Thymus (tissue), 14 donors: ENCODE results near the gene ZNF268. TPM values are rescaled to one million over a fixed set of nuclear protein-coding genes. Genes with fewer than 3 reads are reported as not detected.
A peak's percentile ranks its signal among the peaks of the same experiment; 100 is the strongest.

Experiments
- DNase-seq, 9 donors: peaks; one replicate each; pipeline ENCODE4 v3.0.0-alpha.2; 2013; ENCODE audit warnings: low spot score in 9 of 9, low read depth in 6 of 9, missing footprints in 1 of 9
- H3K27ac ChIP-seq, 2 donors: one replicate each; pipeline ENCODE4 v1.5.1; 2013; ENCODE audit warnings: control low read depth in 1 of 2, low read depth in 1 of 2, low read length in 1 of 2, mild to moderate bottlenecking in 1 of 2, moderate library complexity in 1 of 2
- H3K27me3 ChIP-seq, 2 donors: one replicate each; pipeline ENCODE4 v1.5.1; 2013; ENCODE audit warnings: low read length in 1 of 2; ENCODE audit not compliant: control insufficient read depth in 2 of 2, insufficient read depth in 1 of 2
- H3K36me3 ChIP-seq, 2 donors: one replicate each; pipeline ENCODE4 v1.5.1; 2013; ENCODE audit warnings: low read length in 1 of 2, mild to moderate bottlenecking in 1 of 2, moderate library complexity in 1 of 2; ENCODE audit not compliant: control insufficient read depth in 2 of 2, insufficient read depth in 2 of 2
- H3K4me1 ChIP-seq, 2 donors: one replicate each; pipeline ENCODE4 v1.5.1; 2013; ENCODE audit warnings: low read length in 2 of 2; ENCODE audit not compliant: control insufficient read depth in 2 of 2, insufficient read depth in 2 of 2
- H3K4me3 ChIP-seq, 2 donors: one replicate each; pipeline ENCODE4 v1.5.1; 2013; ENCODE audit warnings: low read length in 2 of 2, control low read depth in 1 of 2, mild to moderate bottlenecking in 1 of 2
- H3K9me3 ChIP-seq, 2 donors: one replicate each; pipeline ENCODE4 v1.5.1; 2013; ENCODE audit warnings: low read length in 1 of 2, mild to moderate bottlenecking in 1 of 2; ENCODE audit not compliant: control insufficient read depth in 2 of 2, insufficient read depth in 1 of 2
- WGBS: extraction: QIAGEN DNeasy Blood & Tissue Kit; methylation state at CpG from one replicate; pipeline ENCODE4 v1.1.7; 2013; 5-methylcytosine and 5-hydroxymethylcytosine counted together
- long read RNA-seq, 10 donors: transcript quantifications; one replicate each; lab custom pipeline, GENCODE V29; 2026
- polyA plus RNA-seq: library from polyadenylated mRNA; stranded (reverse); fragments of 200-250 nt; gene quantifications from one replicate; pipeline ENCODE4 v1.2.3, GENCODE V29; 2013
- total RNA-seq: library from RNA; stranded (reverse); fragments of 120-200 nt; gene quantifications from one replicate; pipeline ENCODE4 v1.2.4, GENCODE V29; 2013
- donor health status: healthy.

The ZNF268 gene
- total RNA-seq (17.5 TPM), polyA plus RNA-seq (6.5 TPM)
- long read RNA-seq, donor 1, full-length matches to known transcripts = 1 of 1 reads
- long read RNA-seq, donor 1, partial matches to known transcripts = 0 of 1 reads
- long read RNA-seq, donor 1, other reads (novel, unspliced or antisense) = 0 of 1 reads
- long read RNA-seq, donor 2 = 0 reads
- long read RNA-seq, donor 3, full-length matches to known transcripts = 3 of 3 reads
- long read RNA-seq, donor 3, partial matches to known transcripts = 0 of 3 reads
- long read RNA-seq, donor 3, other reads (novel, unspliced or antisense) = 0 of 3 reads
- long read RNA-seq, donor 4, partial matches to known transcripts = 0 of 2 reads
- long read RNA-seq, donor 4, other reads (novel, unspliced or antisense) = 0 of 2 reads
- long read RNA-seq, donor 5, full-length matches to known transcripts = 7 of 7 reads
- long read RNA-seq, donor 5, partial matches to known transcripts = 0 of 7 reads
- long read RNA-seq, donor 5, other reads (novel, unspliced or antisense) = 0 of 7 reads
- long read RNA-seq, donor 6, full-length matches to known transcripts = 8 of 8 reads
- long read RNA-seq, donor 6, partial matches to known transcripts = 0 of 8 reads
- long read RNA-seq, donor 6, other reads (novel, unspliced or antisense) = 0 of 8 reads
- long read RNA-seq, donor 7, full-length matches to known transcripts = 2 of 2 reads
- long read RNA-seq, donor 7, partial matches to known transcripts = 0 of 2 reads
- long read RNA-seq, donor 7, other reads (novel, unspliced or antisense) = 0 of 2 reads
- long read RNA-seq, donor 8, partial matches to known transcripts = 0 of 1 reads
- long read RNA-seq, donor 8, other reads (novel, unspliced or antisense) = 0 of 1 reads
- long read RNA-seq, donor 9, full-length matches to known transcripts = 5 of 5 reads
- long read RNA-seq, donor 9, partial matches to known transcripts = 0 of 5 reads
- long read RNA-seq, donor 9, other reads (novel, unspliced or antisense) = 0 of 5 reads
- long read RNA-seq, donor 10, partial matches to known transcripts = 0 of 2 reads
- long read RNA-seq, donor 10, other reads (novel, unspliced or antisense) = 0 of 2 reads

DNA sequence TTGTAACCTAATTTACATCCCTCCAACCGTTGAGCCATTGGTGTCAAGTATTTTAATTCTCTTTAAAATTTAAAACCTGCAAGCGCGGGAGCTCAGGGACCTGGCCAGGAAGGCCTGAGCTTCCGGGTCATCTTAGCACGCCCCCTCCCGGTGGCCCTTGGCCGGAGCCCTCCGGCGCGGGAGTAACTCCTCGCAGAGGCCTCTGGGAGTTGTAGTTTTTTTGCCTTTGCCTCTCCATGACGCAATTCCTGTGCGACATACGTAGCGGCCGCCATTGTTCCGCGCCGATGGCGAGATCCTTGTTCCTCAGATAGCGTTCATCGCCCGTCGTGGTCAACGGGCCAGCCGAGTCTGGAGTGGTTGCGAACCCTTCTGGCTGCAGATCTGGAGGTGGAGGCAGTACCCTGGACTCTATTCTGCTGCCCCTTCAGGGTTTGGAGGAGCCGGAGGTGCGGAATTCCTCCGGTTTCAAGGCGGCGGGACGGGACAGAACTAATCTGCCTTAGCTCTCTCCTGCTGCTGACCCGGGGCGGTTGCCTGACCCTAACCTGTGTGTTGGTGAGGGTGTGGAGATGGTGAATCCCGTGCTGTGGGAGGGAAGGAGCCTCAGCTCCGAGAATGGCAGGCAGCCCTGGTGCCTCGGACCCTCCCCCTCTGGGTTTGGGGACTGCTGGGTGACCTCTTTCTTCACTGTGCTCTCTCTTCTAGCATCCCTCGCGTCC, at the start of gene ZNF268:
TSS of gene ZNF268 (plus strand) at position 258 of the 722 bp plus-strand sequence. CDS start 503 bp downstream, outside the sequence.
- H3K27ac ChIP-seq = peak within 1 kb of the TSS; percentile 69 to 70
- no peaks in the 10 kb centered on the region for H3K4me1 ChIP-seq
- peaks cover 8 to 46% of the 10 kb centered on the region in 2 donors for H3K9me3 ChIP-seq
- peak; percentile 75 to 95 (median 86) for DNase-seq
- peaks cover 21 to 32% of the 10 kb centered on the region in 2 donors for H3K36me3 ChIP-seq
- H3K4me3 ChIP-seq = peak within 1 kb of the TSS; percentile 72 to 94
- H3K27me3 ChIP-seq = no peaks in the 10 kb centered on the region
- 2% methylated on average over 40 of the region's 40 CpGs for WGBS

DNA sequence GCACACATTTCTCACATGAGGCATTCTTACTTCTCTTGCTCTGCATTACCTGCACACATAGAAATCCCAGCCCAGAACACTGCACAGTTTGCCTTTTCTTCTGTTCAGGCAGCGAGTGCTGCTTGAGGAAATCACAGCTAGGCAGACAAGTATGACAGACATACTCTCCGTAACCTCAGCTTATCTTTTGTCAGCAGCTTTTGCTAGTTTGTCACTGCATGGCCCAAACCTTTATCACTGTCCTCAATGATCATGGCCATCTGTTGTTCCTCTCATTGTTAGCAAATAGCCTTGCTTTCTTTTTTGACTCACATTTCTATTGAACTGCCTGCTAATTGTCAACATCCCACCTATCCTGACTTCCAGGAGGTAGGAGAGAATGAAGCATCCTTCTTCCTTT, 45.5 kb upstream of the ZNF268 start:
- H3K36me3 ChIP-seq = peaks cover 34 to 40% of the 10 kb centered on the region in 2 donors
- peaks cover 6 to 21% of the 10 kb centered on the region in 2 donors for H3K9me3 ChIP-seq
- H3K27me3 ChIP-seq = no peaks in the 10 kb centered on the region
- peaks cover 0 to 3% of the 10 kb centered on the region in 2 donors for H3K4me1 ChIP-seq
- 96% methylated on average over 2 of the region's 2 CpGs for WGBS
- H3K27ac ChIP-seq = no peak overlapping the region
- no peak for DNase-seq
- H3K4me3 ChIP-seq = no peak overlapping the region

DNA sequence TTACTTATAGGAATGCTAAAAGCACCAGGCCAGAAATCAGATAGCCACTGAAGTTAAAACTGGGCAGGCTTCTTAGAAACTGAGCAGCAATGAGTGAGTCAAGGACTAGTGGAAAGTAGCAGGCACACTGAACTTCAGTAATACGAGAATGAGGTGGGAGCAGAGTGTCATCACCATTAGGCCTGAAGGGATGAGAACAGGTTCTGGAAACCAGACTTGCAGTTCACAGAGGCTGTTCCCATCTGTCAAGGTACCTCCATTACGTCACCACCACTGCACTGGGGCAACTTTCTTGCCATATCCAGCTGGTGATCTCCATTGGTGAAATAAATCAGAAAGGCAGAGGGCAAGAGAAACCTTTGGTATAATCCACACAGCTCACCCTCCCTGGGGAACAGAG, 35.3 kb upstream of the ZNF268 start:
- 97% methylated on average over 2 of the region's 2 CpGs for WGBS
- H3K4me1 ChIP-seq = no peaks in the 10 kb centered on the region
- DNase-seq = no peak
- peaks cover 14 to 34% of the 10 kb centered on the region in 2 donors for H3K9me3 ChIP-seq
- H3K36me3 ChIP-seq = peaks cover 28 to 37% of the 10 kb centered on the region in 2 donors
- no peak overlapping the region for H3K4me3 ChIP-seq
- no peak overlapping the region for H3K27ac ChIP-seq
- no peaks in the 10 kb centered on the region for H3K27me3 ChIP-seq

DNA sequence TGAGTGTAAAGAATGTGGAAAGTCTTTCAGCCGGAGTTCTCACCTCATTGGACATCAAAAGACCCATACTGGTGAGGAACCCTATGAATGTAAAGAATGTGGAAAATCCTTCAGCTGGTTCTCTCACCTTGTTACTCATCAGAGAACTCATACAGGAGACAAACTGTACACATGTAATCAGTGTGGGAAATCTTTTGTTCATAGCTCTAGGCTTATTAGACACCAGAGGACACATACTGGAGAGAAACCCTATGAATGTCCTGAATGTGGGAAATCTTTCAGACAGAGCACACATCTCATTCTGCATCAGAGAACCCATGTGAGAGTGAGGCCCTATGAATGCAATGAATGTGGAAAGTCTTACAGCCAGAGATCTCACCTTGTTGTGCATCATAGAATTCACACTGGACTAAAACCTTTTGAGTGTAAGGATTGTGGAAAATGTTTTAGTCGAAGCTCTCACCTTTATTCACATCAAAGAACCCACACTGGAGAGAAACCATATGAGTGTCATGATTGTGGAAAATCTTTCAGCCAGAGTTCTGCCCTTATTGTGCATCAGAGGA, 25.1 kb upstream of the ZNF268 start:
- H3K4me3 ChIP-seq = no peak overlapping the region
- H3K27me3 ChIP-seq = no peaks in the 10 kb centered on the region
- 96% methylated on average over 2 of the region's 2 CpGs for WGBS
- H3K27ac ChIP-seq = no peak overlapping the region
- H3K4me1 ChIP-seq = no peaks in the 10 kb centered on the region
- peaks cover 19 to 25% of the 10 kb centered on the region in 2 donors for H3K9me3 ChIP-seq
- DNase-seq = no peak
- peaks cover 39 to 42% of the 10 kb centered on the region in 2 donors for H3K36me3 ChIP-seq

DNA sequence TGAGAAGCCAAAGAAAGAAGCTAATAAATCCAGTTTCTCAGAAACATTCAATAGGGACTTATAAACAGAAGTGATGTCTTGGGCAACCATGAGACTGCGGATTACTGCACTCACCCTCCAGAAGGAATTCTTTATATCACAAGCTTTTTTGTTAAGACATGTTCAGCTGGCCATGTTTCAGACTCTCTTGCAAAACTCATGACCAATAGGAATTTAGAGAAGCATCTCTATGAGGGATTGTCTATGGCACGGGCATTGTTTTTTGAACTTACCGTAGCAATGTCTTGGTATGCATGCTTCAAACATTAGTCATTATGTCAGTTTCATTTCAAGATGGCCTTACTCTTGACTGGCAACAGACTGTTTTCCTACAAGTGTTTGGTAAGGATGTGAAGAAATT, 15.5 kb upstream of the ZNF268 start:
- Histone ChIP-seq H3K4me3 (no peak overlapping the region), H3K9me3 (peaks cover 4 to 14% of the 10 kb centered on the region in 2 donors), H3K27ac (no peak overlapping the region), H3K36me3 (no peaks in the 10 kb centered on the region), H3K4me1 (no peaks in the 10 kb centered on the region), H3K27me3 (no peaks in the 10 kb centered on the region)
- WGBS = 95% methylated on average over 3 of the region's 3 CpGs
- DNase-seq = no peak

DNA sequence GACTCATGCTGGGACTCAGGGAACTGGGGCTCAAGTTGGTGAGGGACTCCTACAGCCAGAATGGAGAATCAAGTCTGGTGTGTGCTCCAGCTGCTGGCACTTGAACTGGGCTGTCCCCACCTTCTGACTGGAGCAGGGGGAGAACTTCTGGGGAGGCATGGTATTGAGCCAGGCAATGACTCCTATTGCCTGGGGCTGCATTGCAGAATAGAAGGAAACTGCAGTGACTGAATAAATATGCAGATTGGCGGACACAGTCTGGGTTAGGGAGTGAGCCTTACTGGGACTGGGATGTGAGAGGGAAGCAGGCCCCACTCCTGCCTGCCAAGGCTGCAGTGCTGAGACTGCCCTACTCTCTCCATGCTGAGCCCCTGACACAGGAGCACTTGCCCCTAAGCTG, 8.8 kb upstream of the ZNF268 start:
- H3K9me3 ChIP-seq = peaks cover 1 to 21% of the 10 kb centered on the region in 2 donors

DNA sequence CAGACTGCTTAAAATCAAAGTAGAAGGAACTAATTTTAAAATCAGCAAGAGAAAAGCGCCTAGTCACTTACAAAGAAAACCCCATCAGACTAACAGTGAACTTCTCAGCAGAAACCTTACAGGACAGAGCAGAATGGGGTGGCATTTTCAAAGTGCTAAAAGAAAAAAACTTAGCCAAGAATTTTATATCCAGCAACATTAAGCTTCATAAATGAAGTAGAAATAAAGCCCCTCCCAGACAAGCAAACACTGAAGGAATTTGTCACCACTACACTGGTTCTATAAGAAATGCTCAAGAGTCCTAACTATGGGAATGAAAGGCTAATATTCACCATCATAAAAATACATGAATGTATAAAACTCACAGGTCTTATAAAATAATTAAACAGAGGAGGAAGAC, 6.4 kb upstream of the ZNF268 start:
- Histone ChIP-seq H3K36me3 (no peaks in the 10 kb centered on the region), H3K27me3 (no peaks in the 10 kb centered on the region), H3K27ac (no peak overlapping the region), H3K4me3 (no peak overlapping the region), H3K9me3 (peaks cover 1 to 35% of the 10 kb centered on the region in 2 donors), H3K4me1 (no peaks in the 10 kb centered on the region)
- WGBS = 78% methylated on average over 1 of the region's 1 CpG
- DNase-seq = no peak

More for the DNA sequence above, 8.8 kb upstream of the ZNF268 start:
- Histone ChIP-seq H3K4me1 (no peaks in the 10 kb centered on the region), H3K27me3 (no peaks in the 10 kb centered on the region), H3K36me3 (no peaks in the 10 kb centered on the region), H3K27ac (no peak overlapping the region), H3K4me3 (no peak overlapping the region)
- DNase-seq = no peak
- 94% methylated on average over 1 of the region's 1 CpG for WGBS

DNA sequence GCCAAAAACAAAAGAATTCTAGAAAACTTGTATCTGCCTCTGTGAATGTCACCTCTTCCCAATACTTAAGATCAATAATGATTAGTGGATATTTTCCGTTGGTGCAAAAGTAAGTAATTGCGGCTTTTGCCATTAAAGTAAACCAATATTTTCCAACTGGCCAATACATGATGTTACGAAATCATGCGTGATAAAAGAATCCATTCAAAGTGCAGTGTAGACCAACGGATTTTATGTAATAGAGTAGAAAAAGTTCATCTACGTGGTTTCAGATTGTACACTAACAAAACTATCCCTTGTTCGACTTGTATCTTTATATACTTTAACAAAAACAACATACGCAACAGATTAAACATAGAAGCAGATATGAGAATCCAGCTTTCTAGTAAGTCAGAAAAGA, 626 bp upstream of the ZNF268 start:
- WGBS = 99% methylated on average over 8 of the region's 8 CpGs
- no peak for DNase-seq
- Histone ChIP-seq H3K27me3 (no peaks in the 10 kb centered on the region), H3K27ac (no peak overlapping the region), H3K4me3 (no peak overlapping the region), H3K9me3 (peaks cover 6 to 46% of the 10 kb centered on the region in 2 donors), H3K4me1 (no peaks in the 10 kb centered on the region), H3K36me3 (peaks cover 20 to 25% of the 10 kb centered on the region in 2 donors)
